MM.1S (cell line): Measurements from ENCODE around the gene AIP.

Source experiments
- EZH2phosphoT487 ChIP-seq: fragments of 300-600 bp; sonication (generic); IDR thresholded peaks from 2 replicates; pipeline ENCODE4 v1.6.1; 2018; ENCODE audit warnings: antibody characterized with exemption, low read length
- TF ChIP-seq, protein P1 (sequence below): fragments of 300-600 bp; sonication (generic); IDR thresholded peaks from 2 replicates; pipeline ENCODE4 v1.5.1; 2016; ENCODE audit warnings: antibody characterized with exemption, low read length, mixed read lengths

DNA sequence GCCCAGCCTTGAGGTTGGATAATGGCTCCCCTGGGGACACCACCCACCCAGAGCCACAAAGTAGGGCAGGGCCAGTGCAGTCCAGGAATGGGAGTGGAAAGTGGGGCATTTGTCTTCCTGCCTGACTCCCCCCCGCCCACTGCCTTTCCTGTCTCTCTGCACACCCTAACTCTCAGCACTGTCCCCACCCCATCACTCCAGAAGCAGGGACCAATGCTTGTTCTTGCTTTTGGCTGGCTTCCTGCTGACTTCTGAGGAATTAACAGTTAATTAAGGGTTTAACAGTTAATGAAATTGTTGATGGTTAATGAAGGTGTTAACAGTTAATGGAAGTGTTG lies 17.6 kb downstream of the AIP start:
- TF ChIP-seq, protein P1, sequence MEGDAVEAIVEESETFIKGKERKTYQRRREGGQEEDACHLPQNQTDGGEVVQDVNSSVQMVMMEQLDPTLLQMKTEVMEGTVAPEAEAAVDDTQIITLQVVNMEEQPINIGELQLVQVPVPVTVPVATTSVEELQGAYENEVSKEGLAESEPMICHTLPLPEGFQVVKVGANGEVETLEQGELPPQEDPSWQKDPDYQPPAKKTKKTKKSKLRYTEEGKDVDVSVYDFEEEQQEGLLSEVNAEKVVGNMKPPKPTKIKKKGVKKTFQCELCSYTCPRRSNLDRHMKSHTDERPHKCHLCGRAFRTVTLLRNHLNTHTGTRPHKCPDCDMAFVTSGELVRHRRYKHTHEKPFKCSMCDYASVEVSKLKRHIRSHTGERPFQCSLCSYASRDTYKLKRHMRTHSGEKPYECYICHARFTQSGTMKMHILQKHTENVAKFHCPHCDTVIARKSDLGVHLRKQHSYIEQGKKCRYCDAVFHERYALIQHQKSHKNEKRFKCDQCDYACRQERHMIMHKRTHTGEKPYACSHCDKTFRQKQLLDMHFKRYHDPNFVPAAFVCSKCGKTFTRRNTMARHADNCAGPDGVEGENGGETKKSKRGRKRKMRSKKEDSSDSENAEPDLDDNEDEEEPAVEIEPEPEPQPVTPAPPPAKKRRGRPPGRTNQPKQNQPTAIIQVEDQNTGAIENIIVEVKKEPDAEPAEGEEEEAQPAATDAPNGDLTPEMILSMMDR: no peak
- TF ChIP-seq EZH2phosphoT487: no peak
